Superior temporal gyrus (tissue), 1 donor: Measurements from ENCODE around the gene SPO11.
"Not testable (repeated sequence)": the region's sequence is repeated elsewhere in the genome, so short reads cannot be mapped to it uniquely, and the experiment has no call there.

Source experiments
- DNase-seq: peaks from one replicate; pipeline ENCODE4 v3.0.0-alpha.2; 2016; ENCODE audit errors: extremely low spot score

The SPO11 gene

DNA sequence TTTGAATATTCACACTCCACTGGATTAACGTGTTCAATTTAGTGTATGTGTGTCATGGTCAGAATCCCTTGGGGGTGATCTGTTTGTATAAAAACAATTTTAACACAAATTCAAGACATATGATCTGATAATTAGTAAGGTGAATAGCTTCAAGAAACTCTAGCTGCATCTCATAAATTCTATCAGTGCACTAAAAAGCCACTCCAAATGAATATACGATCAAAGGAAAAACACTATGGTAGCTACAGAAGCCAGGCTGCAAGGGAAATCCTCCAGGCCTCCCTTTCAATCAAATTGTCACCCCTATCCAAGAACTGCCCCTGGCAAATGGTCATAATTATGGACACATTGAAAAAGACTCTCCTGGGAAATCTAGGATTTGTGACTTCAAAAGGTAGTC lies 12.1 kb downstream of the SPO11 start:
- DNase-seq: no peak

DNA sequence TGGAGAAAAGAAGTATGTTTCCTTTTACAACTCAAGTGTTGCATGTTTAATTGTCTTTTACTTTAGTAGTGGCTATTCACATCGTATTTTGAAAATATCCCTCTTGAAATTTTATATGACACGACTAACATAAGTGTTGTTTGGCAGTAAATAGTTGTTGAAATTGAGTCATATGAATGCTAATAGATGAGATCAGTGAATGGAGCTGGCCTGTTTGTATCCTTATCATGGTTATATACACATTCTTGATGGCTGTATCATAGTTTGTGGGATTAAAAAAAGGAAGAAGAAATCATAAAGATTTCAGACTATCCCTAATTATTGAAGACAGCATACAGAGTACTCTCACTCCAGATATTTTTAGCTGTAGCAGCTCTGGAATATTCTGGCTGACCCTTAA lies 13.2 kb downstream of the SPO11 start:
- DNase-seq: no peak

- peak; percentile 96 for DNase-seq
These were observed 16.9 kb downstream of the SPO11 start for GRCh38 chr20:57346477-57346876.

DNA sequence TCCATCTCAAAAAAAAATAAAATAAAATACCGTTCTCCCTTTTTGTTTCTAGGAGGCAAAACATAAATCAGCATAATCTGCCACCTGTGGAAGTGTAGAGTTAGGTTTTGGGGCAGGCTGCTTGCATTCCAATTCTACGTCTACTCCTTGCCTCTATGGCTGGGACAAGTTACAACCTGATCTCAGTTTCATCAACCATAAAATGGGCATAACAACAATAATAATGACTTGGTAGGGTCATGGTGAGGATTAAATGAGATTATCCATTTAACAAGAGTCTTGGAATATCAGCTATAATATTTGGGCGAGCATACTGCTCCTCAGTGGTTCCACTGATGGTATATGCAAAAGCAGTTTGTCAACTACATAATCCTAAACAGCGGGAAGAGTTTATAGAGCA lies 17.8 kb downstream of the SPO11 start:
- DNase-seq: no peak

DNA sequence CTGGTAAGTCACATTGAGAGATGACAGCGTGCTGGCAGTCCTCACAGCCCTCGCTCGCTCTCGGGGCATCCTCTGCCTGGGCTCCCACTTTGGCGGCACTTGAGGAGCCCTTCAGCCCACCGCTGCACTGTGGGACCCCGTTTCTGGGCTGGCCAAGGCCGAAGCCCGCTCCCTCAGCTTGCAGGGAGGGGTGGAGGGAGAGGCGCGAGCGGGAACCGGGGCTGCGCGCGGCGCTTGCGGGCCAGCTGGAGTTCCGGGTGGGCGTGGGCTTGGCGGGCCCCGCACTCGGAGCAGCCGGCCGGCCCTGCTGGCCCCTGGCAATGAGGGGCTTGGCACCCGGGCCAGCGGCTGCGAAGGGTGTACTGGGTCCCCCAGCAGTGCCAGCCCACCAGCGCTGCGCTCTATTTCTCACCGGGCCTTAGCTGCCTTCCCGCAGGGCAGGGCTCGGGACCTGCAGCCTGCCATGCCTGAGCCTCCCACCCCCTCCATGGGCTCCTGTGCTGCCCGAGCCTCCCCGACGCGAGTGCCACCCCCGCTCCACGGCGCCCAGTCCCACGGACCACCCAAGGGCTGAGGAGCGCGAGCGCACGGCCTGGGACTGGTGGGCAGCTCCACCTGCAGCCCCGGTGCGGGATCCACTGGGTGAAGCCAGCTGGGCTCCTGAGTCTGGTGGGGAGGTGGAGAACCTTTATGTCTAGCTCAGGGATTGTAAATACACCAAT lies 18.8 kb downstream of the SPO11 start:
- DNase-seq: not testable (repeated sequence)

DNA sequence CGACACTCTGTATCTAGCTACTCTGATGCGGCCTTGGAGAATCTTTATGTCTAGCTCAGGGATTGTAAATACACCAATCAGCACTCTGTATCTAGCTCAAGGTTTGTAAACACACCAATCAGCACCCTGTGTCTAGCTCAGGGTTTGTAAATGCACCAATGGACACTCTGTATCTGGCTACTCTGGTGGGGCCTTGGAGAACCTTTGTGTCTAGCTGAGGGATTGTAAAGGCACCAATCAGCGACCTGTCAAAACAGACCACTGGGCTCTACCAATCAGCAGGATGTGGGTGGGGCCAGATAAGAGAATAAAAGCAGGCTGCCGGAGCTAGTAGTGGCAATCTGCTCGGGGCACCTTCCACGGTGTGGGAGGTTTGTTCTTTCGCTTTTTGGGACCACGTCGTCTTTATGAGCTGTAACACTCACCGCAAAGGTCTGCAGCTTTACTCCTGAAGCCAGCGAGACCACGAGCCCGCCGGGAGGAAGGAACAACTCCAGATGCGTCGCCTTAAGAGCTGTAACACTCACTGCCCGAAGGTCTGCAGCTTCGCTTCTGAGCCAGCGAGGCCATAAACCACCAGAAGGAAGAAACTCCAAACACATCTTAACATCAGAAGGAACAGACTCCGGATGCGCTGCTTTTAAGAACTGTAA lies 19.4 kb downstream of the SPO11 start:
- not testable (repeated sequence) for DNase-seq

DNA sequence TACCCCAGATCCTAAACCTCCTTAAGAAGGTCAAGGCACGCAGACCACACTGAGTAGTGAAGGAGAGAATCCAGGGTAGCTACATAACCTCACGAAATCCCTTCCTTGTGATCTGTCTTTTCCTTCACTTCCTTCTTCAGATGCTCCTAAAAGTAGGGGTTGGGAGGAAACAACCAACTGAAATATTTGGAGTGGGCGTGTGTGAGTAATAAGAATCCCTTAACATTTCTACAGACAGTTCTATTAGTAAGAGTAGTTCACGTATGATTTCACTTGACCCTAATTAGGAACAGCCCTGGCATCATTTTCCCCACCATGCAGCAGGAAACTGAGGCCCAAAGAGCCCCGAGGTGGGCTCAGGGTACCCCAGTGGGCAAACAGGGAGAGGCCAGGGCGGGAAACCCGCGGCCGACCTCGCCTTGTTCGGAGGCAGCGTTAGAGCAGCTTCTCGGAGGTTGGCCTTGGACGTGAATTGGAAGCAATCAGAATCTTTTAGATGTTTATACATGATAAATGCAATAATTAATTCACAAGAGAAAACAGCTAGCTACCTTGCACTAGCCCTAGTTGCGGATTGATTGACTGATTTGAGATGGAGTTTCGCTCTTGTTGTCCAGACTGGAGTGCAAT lies 20.6 kb downstream of the SPO11 start:
- no peak for DNase-seq

GRCh38 chr20:57350726-57351041 lies 21.1 kb downstream of the SPO11 start:
- DNase-seq: not testable (repeated sequence)

DNA sequence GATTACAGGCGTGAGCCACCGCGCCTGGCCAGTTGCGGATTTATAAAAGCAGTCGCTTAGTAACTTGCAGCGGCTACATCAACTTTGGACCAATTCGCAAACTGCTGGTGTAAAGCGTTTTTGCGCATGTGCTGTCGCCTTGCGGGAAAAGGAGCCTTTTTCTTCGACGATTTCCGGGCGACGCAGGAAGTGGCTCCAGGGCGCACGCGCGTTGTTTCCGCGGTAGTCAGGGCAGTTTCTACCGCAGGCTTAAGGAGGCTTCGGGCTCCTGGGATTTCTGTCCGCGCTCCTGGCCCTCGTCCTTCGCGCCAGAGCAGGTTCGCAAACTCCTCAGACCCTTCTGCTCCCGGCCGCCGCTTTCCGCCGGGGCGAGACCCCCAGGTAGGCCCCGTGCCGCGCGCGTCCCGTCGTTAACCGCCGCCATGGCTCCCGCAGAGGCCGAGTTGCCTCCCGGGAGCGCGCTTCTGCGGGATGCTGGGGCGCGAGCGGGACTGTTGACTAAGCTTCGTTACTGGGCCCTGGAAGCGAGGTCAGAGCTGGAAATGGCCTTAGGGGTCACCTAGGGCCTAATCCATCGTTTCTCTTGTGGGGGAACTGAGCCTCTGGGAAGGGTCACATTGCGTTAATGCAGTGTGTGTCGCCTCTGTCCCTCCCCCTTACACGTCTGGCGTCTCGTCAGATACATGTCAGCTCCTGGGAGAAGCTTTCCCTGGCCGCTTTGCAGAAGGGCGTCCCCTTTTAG lies 21.6 kb downstream of the SPO11 start, which contains the start of gene RAE1:
Gene RAE1 (plus strand): TSS at position 214 of the 742 bp plus-strand sequence. CDS start 2,784 bp downstream, outside the sequence.
- DNase-seq: peak; percentile 98

DNA sequence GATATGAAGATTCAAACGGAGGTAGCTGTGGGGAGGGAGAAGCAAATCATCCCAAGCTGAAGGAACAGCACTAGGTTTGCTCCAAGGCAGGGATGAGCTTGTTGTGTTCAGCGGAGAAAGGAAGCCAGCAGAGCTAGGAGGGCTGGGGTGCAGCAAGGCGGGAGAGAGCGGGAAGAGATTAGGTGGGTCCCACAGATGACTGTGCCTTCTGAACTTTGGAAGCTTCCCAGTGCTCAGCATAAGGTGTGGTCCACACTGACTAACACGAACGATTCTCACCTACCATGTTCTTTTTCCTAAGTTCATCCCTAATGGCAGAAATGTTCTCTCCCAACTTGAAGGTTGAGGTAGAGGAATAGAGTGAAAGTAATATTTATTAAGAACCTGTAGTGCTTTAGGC lies 22.7 kb downstream of the SPO11 start:
- no peak for DNase-seq

DNA sequence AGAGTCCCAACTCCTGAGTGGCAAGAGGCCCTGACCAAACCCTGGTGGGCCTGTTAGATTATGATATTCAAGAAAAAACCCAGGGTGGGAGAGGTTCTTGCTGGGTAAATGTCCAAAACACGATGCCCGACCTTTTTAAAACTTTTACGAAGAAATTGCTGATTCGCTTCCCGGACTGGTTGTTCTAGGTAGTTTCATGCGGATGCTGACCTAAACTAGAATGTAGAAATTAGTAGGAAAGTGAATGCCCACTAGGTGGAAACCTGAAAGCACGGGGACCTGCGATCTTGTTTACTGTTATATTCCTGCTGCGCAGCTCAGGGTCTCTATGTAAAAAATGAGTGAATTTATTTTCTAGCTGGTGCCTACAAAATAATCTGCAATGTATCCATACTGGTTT lies 23.7 kb downstream of the SPO11 start:
- DNase-seq: no peak

DNA sequence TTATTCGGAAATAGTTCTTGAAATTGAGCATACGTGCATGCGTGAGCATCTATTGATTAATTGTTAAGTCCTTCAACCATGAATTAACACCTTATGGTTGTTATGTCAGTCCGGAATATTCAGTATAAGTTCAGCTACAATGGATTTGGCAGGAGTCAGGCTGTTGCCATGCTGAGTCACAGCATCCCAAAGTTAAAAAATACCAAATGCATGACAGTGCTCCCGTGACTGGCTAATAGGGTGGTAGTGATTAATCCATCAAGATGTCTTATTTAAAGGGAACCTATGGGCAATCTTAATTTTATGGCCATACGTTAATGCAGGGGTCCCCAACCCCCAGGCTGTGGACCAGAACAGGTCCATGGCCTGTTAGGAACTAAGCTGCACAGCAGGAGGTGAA lies 31.9 kb downstream of the SPO11 start:
- DNase-seq: no peak

DNA sequence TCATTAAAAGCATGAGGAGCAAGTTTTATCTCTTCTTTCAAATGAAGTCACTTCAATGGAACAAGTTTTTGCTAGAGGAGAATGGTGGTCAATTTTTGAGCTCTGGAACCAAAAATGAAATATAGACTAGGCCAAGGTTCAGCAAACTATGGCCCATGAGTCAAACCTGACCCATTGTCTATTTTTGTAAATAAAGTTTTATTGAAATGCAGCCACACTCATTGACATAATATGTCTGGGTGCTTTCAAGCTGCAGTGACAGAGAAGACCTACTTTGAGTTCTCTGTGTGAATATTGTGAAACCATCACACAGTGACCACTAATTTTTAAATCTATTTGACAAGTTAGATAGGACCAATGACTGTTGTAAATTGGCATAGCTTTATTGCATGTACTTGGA lies 34.8 kb downstream of the SPO11 start:
- DNase-seq: no peak

- DNase-seq: no peak
These were observed 40.0 kb downstream of the SPO11 start for GRCh38 chr20:57369596-57369995.

DNA sequence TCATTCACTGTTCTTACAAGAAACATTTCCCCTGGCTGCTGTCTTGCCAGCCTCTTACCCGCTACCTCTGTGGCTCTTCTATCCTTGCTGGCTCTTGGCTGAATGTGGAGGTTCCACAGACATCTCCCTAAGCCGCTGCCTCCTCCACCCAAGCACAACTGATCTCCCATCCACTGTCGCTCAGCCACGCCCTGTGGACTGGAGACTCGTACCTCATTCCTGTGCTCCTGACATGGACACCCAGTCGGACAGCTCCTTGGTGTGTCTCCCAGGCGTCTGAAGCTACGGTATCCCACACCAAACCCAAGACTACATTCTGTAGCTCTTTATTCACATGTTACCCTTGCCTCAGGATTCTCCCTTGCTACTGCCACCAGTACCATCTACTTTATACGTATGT lies 40.7 kb downstream of the SPO11 start:
- DNase-seq: no peak

- DNase-seq: no peak
These were observed 41.8 kb downstream of the SPO11 start for GRCh38 chr20:57371363-57371762.

DNA sequence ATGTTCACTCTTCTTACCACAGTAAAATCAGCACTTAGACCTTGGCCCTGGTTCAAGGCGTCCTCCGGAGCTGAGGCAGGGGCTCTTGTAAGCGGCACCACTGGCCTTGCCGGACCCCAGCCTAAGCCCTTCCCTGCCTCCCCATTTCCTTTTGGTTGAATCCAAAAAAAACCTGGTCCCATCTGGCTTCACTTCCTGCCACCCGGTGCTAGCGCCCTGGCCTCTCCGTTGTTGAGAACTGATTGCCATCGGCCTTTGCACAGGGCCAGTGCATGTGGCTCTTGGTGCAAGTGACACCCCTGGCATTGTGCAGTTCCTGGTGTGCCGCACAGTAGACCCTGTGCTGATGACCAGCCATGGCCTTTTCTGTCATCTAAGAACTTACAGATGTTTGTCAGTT lies 42.6 kb downstream of the SPO11 start:
- no peak for DNase-seq

GRCh38 chr20:57372581-57373350 lies 43.2 kb downstream of the SPO11 start:
- DNase-seq: no peak

DNA sequence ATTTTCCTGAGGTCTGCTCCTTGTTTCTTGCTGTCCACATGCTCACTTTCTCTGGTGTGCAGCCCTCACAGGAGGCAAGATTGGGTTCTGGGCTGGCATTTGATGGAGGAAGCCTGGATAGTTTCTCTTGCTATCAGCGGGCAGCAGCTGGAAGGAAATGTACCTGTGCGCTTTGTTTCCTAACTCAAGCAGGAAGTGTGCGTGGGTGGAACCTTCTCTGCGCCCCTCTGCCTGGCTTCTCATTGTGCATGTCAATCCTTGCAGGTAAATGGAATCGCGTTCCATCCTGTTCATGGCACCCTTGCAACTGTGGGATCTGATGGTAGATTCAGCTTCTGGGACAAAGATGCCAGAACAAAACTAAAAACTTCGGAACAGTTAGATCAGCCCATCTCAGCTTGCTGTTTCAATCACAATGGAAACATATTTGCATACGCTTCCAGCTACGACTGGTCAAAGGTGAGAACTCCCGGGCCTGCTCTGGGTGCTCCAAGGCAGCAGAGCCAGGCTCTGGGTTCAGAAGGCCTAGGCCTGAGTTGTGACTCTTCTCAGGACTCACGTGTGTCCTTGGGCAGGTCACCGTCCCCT lies 44.8 kb downstream of the SPO11 start:
- no peak for DNase-seq

GRCh38 chr20:57374931-57375651 lies 45.5 kb downstream of the SPO11 start:
- DNase-seq: no peak
